PC-3 (cell line): Measurements from ENCODE around the gene SGMS1. TPM values are rescaled to one million over a fixed set of nuclear protein-coding genes. Genes with fewer than 3 reads are reported as not detected.
"Not testable (repeated sequence)": the region's sequence is repeated elsewhere in the genome, so short reads cannot be mapped to it uniquely, and the experiment has no call there.

Source experiments
- ATAC-seq: fragments of 200-7000 bp; cut with Tn5 transposase; 2 replicates; pipeline ENCODE4 v1.9.1; 2020; ENCODE audit warnings: mild to moderate bottlenecking, moderate library complexity
- BruUV-seq: library from RNA; stranded (reverse); fragments of 400-500 nt; replicated peaks from 2 replicates; lab custom pipeline; 2021; lab: Mats Ljungman, UMichigan
- CTCF ChIA-PET: fragments of 300-600 bp; sonication (Branson Sonifier 250); formaldehyde crosslinking; loops from one replicate; lab custom pipeline; 2022; ENCODE audit warnings: antibody characterized with exemption; lab: Charles Lee
- POLR2A ChIA-PET: fragments of 300-600 bp; sonication (Branson Sonifier 250); formaldehyde crosslinking; loops from one replicate; lab custom pipeline; 2022; ENCODE audit warnings: antibody characterized with exemption; ENCODE audit not compliant: unreplicated experiment; lab: Charles Lee
- DNase-seq: peaks from one replicate; pipeline ENCODE4 v3.0.0-alpha.2; 2015
- H2AFZ ChIP-seq: fragments of 300-600 bp; sonication (generic); 2 replicates; pipeline ENCODE4 v1.6.0; 2016; ENCODE audit warnings: antibody characterized with exemption, low read length
- H3F3A ChIP-seq: fragments of 300-600 bp; sonication (generic); one replicate; pipeline ENCODE4 v1.6.0; 2017; ENCODE audit warnings: antibody characterized with exemption, low read length, control low read depth, mild to moderate bottlenecking; ENCODE audit not compliant: unreplicated experiment
- H3K27ac ChIP-seq: fragments of 300-600 bp; sonication (generic); 2 replicates; pipeline ENCODE4 v1.5.1; 2016; ENCODE audit warnings: mild to moderate bottlenecking, low read length
- H3K27me3 ChIP-seq: fragments of 300-600 bp; sonication (generic); 2 replicates; pipeline ENCODE4 v1.6.1; 2016; ENCODE audit warnings: low read length, mixed read lengths
- H3K36me3 ChIP-seq: fragments of 300-600 bp; sonication (generic); 2 replicates; pipeline ENCODE4 v1.6.1; 2016; ENCODE audit warnings: low read depth, mixed run types, low read length, mixed read lengths
- H3K4me1 ChIP-seq: fragments of 300-600 bp; sonication (generic); 2 replicates; pipeline ENCODE4 v1.5.1; 2016; ENCODE audit warnings: low read length; ENCODE audit not compliant: insufficient read depth
- H3K4me2 ChIP-seq: fragments of 300-600 bp; sonication (generic); 2 replicates; pipeline ENCODE4 v1.6.0; 2016; ENCODE audit warnings: low read length
- H3K4me3 ChIP-seq: fragments of 300-600 bp; sonication (generic); 2 replicates; pipeline ENCODE4 v1.5.1; 2016; ENCODE audit warnings: mild to moderate bottlenecking, low read length, mixed read lengths
- H3K79me2 ChIP-seq: fragments of 300-600 bp; sonication (generic); 2 replicates; pipeline ENCODE4 v1.6.1; 2017; ENCODE audit warnings: low read length, mixed read lengths
- H3K9ac ChIP-seq: fragments of 300-600 bp; sonication (generic); 2 replicates; pipeline ENCODE4 v1.6.0; 2016; ENCODE audit warnings: mild to moderate bottlenecking, low read length
- H3K9me2 ChIP-seq: fragments of 300-600 bp; sonication (generic); replicated peaks from 2 replicates; pipeline ENCODE4 v1.6.1; 2016; ENCODE audit warnings: mixed run types, low read length, mixed read lengths
- H3K9me3 ChIP-seq: fragments of 300-600 bp; sonication (generic); 2 replicates; pipeline ENCODE4 v1.6.1; 2016; ENCODE audit warnings: low read length, mixed read lengths
- H4K20me1 ChIP-seq: fragments of 300-600 bp; sonication (generic); 2 replicates; pipeline ENCODE4 v1.6.1; 2016; ENCODE audit warnings: low read length, mixed read lengths
- CTCF ChIP-seq: fragments of 300-600 bp; sonication (generic); conservative IDR thresholded peaks from 2 replicates; pipeline ENCODE4 v1.5.1; 2017; ENCODE audit warnings: antibody characterized with exemption, low read depth, mild to moderate bottlenecking, low read length
- EZH2 ChIP-seq: fragments of 300-600 bp; sonication (generic); IDR thresholded peaks from one replicate; pipeline ENCODE4 v1.6.1; 2017; ENCODE audit warnings: antibody characterized with exemption, mild to moderate bottlenecking, low read length; ENCODE audit not compliant: unreplicated experiment
- EZH2phosphoT487 ChIP-seq: fragments of 300-600 bp; sonication (generic); IDR thresholded peaks from 2 replicates; pipeline ENCODE4 v1.6.1; 2018; ENCODE audit warnings: mild to moderate bottlenecking, antibody characterized with exemption, low read length, borderline replicate concordance
- intact Hi-C: fragments of 100-400 bp; cut with micrococcal nuclease; formaldehyde crosslinking; loops from 2 replicates; pipeline ENCODE4 v1.9.0; 2023
- total RNA-seq: library from RNA; depleted of rRNA; stranded (reverse); fragments of >200 nt; gene quantifications from 2 replicates; pipeline ENCODE4 v1.2.3, GENCODE V29; 2014

SGMS1 gene
- total RNA-seq, 1 experiment from 2014 or later: 61.4 TPM

GRCh38 chr10:50358411-50358810, 265.3 kb downstream of the SGMS1 start:
- ChIA-PET CTCF (no interaction called here), POLR2A (interaction anchor here (0.5 kb wide), 1 partner anchor 17 kb away, joined by 3 read pairs; no protein-coding TSS in a partner anchor)
- H4K20me1 ChIP-seq: no peaks in the 10 kb centered on the region
- DNase-seq (no peak), ATAC-seq (no peak)
- H3K4me1 ChIP-seq: peaks cover 40% of the 10 kb centered on the region
- H3K9ac ChIP-seq: no peak overlapping the region
- no peaks in the 10 kb centered on the region for H3K79me2 ChIP-seq
- no peak for TF ChIP-seq EZH2
- TF ChIP-seq EZH2phosphoT487: no peak
- TF ChIP-seq CTCF: no peak
- H2AFZ ChIP-seq: no peak overlapping the region
- H3K4me3 ChIP-seq: no peak overlapping the region
- intact Hi-C loops: loop anchor here (5.0 kb wide), 1 partner anchor 66 kb away; no protein-coding TSS in a partner anchor
- H3K27me3 ChIP-seq: no peaks in the 10 kb centered on the region
- no peaks in the 10 kb centered on the region for H3K9me3 ChIP-seq
- H3K27ac ChIP-seq: no peak overlapping the region
- BruUV-seq: no TSS peak
- no peaks in the 10 kb centered on the region for H3K9me2 ChIP-seq
- H3K36me3 ChIP-seq: no peaks in the 10 kb centered on the region
- H3K4me2 ChIP-seq: no peak overlapping the region
- H3F3A ChIP-seq: peaks cover 13% of the 10 kb centered on the region

- POLR2A ChIA-PET, H3K9ac ChIP-seq, H3K79me2 ChIP-seq, H3K9me2 ChIP-seq, H2AFZ ChIP-seq, H3K27me3 ChIP-seq, H3K4me2 ChIP-seq, H3K36me3 ChIP-seq, H3K9me3 ChIP-seq, H3F3A ChIP-seq, BruUV-seq, H4K20me1 ChIP-seq, ATAC-seq, H3K4me3 ChIP-seq, DNase-seq, CTCF ChIA-PET, H3K27ac ChIP-seq: not testable (repeated sequence)
- H3K4me1 ChIP-seq: peaks cover 23% of the 10 kb centered on the region
- intact Hi-C loops: loop anchor here (5.0 kb wide), 1 partner anchor 64 kb away; no protein-coding TSS in a partner anchor
These were observed 267.3 kb downstream of the SGMS1 start for GRCh38 chr10:50356481-50356832.

- H3K4me2 ChIP-seq, H3K4me3 ChIP-seq, H2AFZ ChIP-seq, ATAC-seq, H3K9me3 ChIP-seq, H3K9me2 ChIP-seq, DNase-seq, H3K27ac ChIP-seq, H3K9ac ChIP-seq, H3K36me3 ChIP-seq, H3F3A ChIP-seq, POLR2A ChIA-PET, CTCF ChIA-PET, H3K27me3 ChIP-seq, H3K79me2 ChIP-seq, BruUV-seq, H4K20me1 ChIP-seq: not testable (repeated sequence)
- H3K4me1 ChIP-seq: peaks cover 18% of the 10 kb centered on the region
- intact Hi-C loops: loop anchor here (5.0 kb wide), 1 partner anchor 64 kb away; no protein-coding TSS in a partner anchor
These were observed 267.9 kb downstream of the SGMS1 start for GRCh38 chr10:50355693-50356480.
